H54 (cell line): Measurements from ENCODE around the gene NAA16.
"Not testable (repeated sequence)": the region's sequence is repeated elsewhere in the genome, so short reads cannot be mapped to it uniquely, and the experiment has no call there.

ENCODE experiments used
- DNase-seq: peaks from one replicate; pipeline ENCODE4 v3.0.0; 2011; ENCODE audit warnings: low spot score, mixed read lengths; ENCODE audit not compliant: insufficient read length
- FAIRE-seq: peaks from 3 replicates; lab custom pipeline; 2011; peaks lifted over from hg19 to GRCh38; lab: Jason Lieb, UNC
- POLR2A ChIP-seq: IDR thresholded peaks from 2 replicates; pipeline ENCODE4 v1.6.1; 2011; ENCODE audit warnings: low read depth, mild to moderate bottlenecking, low read length

Gene NAA16

GRCh38 chr13:41310963-41311405 lies at the start of gene NAA16:
TSS of gene NAA16 (plus strand) at chr13:41311267. CDS start at chr13:41311529, 262 bp downstream.
- peak; percentile 75 for FAIRE-seq
- TF ChIP-seq POLR2A, result peak; percentile 87
- DNase-seq, result peak; percentile 78

- DNase-seq (peak; percentile 58), FAIRE-seq (peak; percentile 36)
- peak; percentile 30; the same call in 1 of the 2 replicates for TF ChIP-seq POLR2A
These were observed 47.7 kb upstream of the NAA16 start, which contains the start of gene MTRF1 for GRCh38 chr13:41263261-41263971. TSS of gene MTRF1 (minus strand) at chr13:41263576. CDS start at chr13:41260907, 2,669 bp downstream.

GRCh38 chr13:41267106-41267505 lies 44.0 kb upstream of the NAA16 start:
- DNase-seq (no peak), FAIRE-seq (no peak)
- TF ChIP-seq POLR2A, result no peak

GRCh38 chr13:41268764-41269163 lies 42.3 kb upstream of the NAA16 start:
- TF ChIP-seq POLR2A, result no peak
- FAIRE-seq (no peak), DNase-seq (no peak)

- DNase-seq, result no peak
- no peak for FAIRE-seq
- TF ChIP-seq POLR2A, result no peak
These were observed 39.4 kb upstream of the NAA16 start for GRCh38 chr13:41271456-41272285.

- no peak for FAIRE-seq
- no peak for DNase-seq
- no peak for TF ChIP-seq POLR2A
These were observed 37.1 kb upstream of the NAA16 start for GRCh38 chr13:41273831-41274441.

GRCh38 chr13:41274881-41275280 lies 36.2 kb upstream of the NAA16 start:
- FAIRE-seq, result no peak
- TF ChIP-seq POLR2A, result no peak
- DNase-seq, result no peak

- no peak for FAIRE-seq
- DNase-seq, result no peak
- TF ChIP-seq POLR2A, result no peak
These were observed 34.2 kb upstream of the NAA16 start for GRCh38 chr13:41276824-41277223.

GRCh38 chr13:41279156-41279555 lies 31.9 kb upstream of the NAA16 start:
- not testable (repeated sequence) for FAIRE-seq, DNase-seq

GRCh38 chr13:41282129-41282571 lies 28.9 kb upstream of the NAA16 start:
- FAIRE-seq (no peak), DNase-seq (no peak)
- TF ChIP-seq POLR2A, result no peak

GRCh38 chr13:41284512-41285288 lies 26.4 kb upstream of the NAA16 start:
- FAIRE-seq (peak; percentile 27), DNase-seq (no peak)
- no peak for TF ChIP-seq POLR2A

GRCh38 chr13:41286370-41286769 lies 24.7 kb upstream of the NAA16 start:
- DNase-seq, result no peak
- no peak for FAIRE-seq
- no peak for TF ChIP-seq POLR2A

GRCh38 chr13:41289463-41289881 lies 21.6 kb upstream of the NAA16 start:
- no peak for TF ChIP-seq POLR2A
- no peak for FAIRE-seq
- no peak for DNase-seq
